ENCODE measurements around the gene SIRT7. TPM values are rescaled to one million over a fixed set of nuclear protein-coding genes. Genes with fewer than 3 reads are reported as not detected.

Gene SIRT7
- total RNA-seq, 1 donor from 2014 or later, result 8.3 TPM

Other genes with a start within 250 kb of the SIRT7 start
- gene ARL16, start 234.4 kb downstream of the SIRT7 start, total RNA-seq, result 19.1 TPM
- gene HGS, start 234.2 kb downstream of the SIRT7 start, total RNA-seq, result 56.2 TPM
- 117 TPM for gene MRPL12, start 214.8 kb downstream of the SIRT7 start, total RNA-seq
- gene SLC25A10, start 205.9 kb downstream of the SIRT7 start, total RNA-seq, result 6.3 TPM
- gene GCGR, start 114.0 kb downstream of the SIRT7 start, total RNA-seq, result not detected
- 102 TPM for gene MCRIP1, start 84.9 kb downstream of the SIRT7 start, total RNA-seq
- 0.32 TPM for gene PPP1R27, start 83.1 kb downstream of the SIRT7 start, total RNA-seq
- gene P4HB, start 57.6 kb downstream of the SIRT7 start, total RNA-seq, result 371 TPM
- 158 TPM for gene ARHGDIA, start 46.8 kb downstream of the SIRT7 start, total RNA-seq
- 40.1 TPM for gene ALYREF, start 26.6 kb downstream of the SIRT7 start, total RNA-seq
- gene ANAPC11, start 26.5 kb downstream of the SIRT7 start, total RNA-seq, result 131 TPM
- gene NPB, start 15.9 kb downstream of the SIRT7 start, total RNA-seq, result 0.51 TPM
- 47.1 TPM for gene PCYT2, start 6.8 kb downstream of the SIRT7 start, total RNA-seq
- 24.4 TPM for gene MAFG, start 9.6 kb upstream of the SIRT7 start, total RNA-seq
- gene PYCR1, start 19.1 kb upstream of the SIRT7 start, total RNA-seq, result 7.8 TPM
- 4.4 TPM for gene MYADML2, start 29.1 kb upstream of the SIRT7 start, total RNA-seq
- 0.38 TPM for gene NOTUM, start 43.0 kb upstream of the SIRT7 start, total RNA-seq
- gene ASPSCR1, start 59.5 kb upstream of the SIRT7 start, total RNA-seq, result 25.5 TPM
- gene CENPX, start 104.7 kb upstream of the SIRT7 start, total RNA-seq, result 22.8 TPM
- 3.3 TPM for gene LRRC45, start 105.1 kb upstream of the SIRT7 start, total RNA-seq
- 0.65 TPM for gene RAC3, start 113.5 kb upstream of the SIRT7 start, total RNA-seq
- gene DCXR, start 119.5 kb upstream of the SIRT7 start, total RNA-seq, result 144 TPM
- 21.0 TPM for gene RFNG, start 133.6 kb upstream of the SIRT7 start, total RNA-seq
- gene GPS1, start 133.7 kb upstream of the SIRT7 start, total RNA-seq, result 67.4 TPM
- gene DUS1L, start 147.6 kb upstream of the SIRT7 start, total RNA-seq, result 47.6 TPM
- gene FASN, start 180.1 kb upstream of the SIRT7 start, total RNA-seq, result 22.9 TPM